ENCODE results near the gene TRANK1. TPM values are rescaled to one million over a fixed set of nuclear protein-coding genes. Genes with fewer than 3 reads are reported as not detected.
A peak's percentile ranks its signal among the peaks of the same experiment; 100 is the strongest.

TRANK1 gene
- total and polyA plus RNA-seq, 4 experiments from 2014 or later = 9.6 to 155 (median 97.3) TPM

GRCh38 chr3:36989568-36989967 lies 44.7 kb upstream of the TRANK1 start:
- intact Hi-C loops (cut with micrococcal nuclease) = no loop called here
- peaks cover 24 to 38% (median 34%) of the 10 kb centered on the region in 4 donors for H3K4me1 Mint-ChIP-seq
- peaks cover 33 to 45% of the 10 kb centered on the region in 2 donors for H3K36me3 Mint-ChIP-seq
- no peak for DNase-seq
- ChIA-PET CTCF (ENCODE audit: partially characterized antibody) (interaction anchor here (0.6 to 6.6 kb wide), 6 partner anchors 16 to 206 kb away, joined by 3 to 54 read pairs (median 4); no protein-coding TSS in a partner anchor), POLR2A (ENCODE audit: partially characterized antibody) (interaction anchor here (0.9 to 6.6 kb wide), 2 partner anchors 9 to 45 kb away, joined by 3 to 74 read pairs; partner anchors contain the start of gene TRANK1)
- no peaks in the 10 kb centered on the region for H3K27me3 ChIP-seq (ENCODE audit: insufficient read depth, low read length)
- no peaks in the 10 kb centered on the region for H3K9me3 ChIP-seq (ENCODE audit: control insufficient read depth in 1 of 2, low read length in 2 of 2)
- H3K36me3 ChIP-seq (ENCODE audit: insufficient read depth, low read length) = peaks cover 24% of the 10 kb centered on the region
- H3K4me3 ChIP-seq (ENCODE audit: low read length in 2 of 2) = peak overlapping the region in 1 of 2 donors; percentile 1
- peak overlapping the region; percentile 52 for H3K27ac ChIP-seq (ENCODE audit: low read depth, low read length)
- H3K4me1 ChIP-seq (ENCODE audit: insufficient read depth, low read length) = peaks cover 57% of the 10 kb centered on the region
- peak overlapping the region in 7 of 8 donors; percentile 28 to 80 (median 64) for H3K4me3 Mint-ChIP-seq
- no peaks in the 10 kb centered on the region for H3K27me3 Mint-ChIP-seq
- no peaks in the 10 kb centered on the region for H3K9me3 Mint-ChIP-seq
- peak overlapping the region in 6 of 7 donors; percentile 36 to 76 (median 70) for H3K27ac Mint-ChIP-seq

- peak overlapping the region in 6 of 7 donors; percentile 48 to 74 (median 69) for H3K27ac Mint-ChIP-seq
- intact Hi-C loops (cut with micrococcal nuclease) = no loop called here
- POLR2A ChIA-PET (ENCODE audit: partially characterized antibody) = interaction anchor here (0.6 to 6.6 kb wide), 4 partner anchors 9 to 283 kb away, joined by 3 to 74 read pairs (median 4); partner anchors contain the start of gene TRANK1
Observed at GRCh38 chr3:36989005-36989404, 44.2 kb upstream of the TRANK1 start.

GRCh38 chr3:36988356-36988755 lies 43.5 kb upstream of the TRANK1 start:
- Mint-ChIP-seq H3K36me3 (peaks cover 44 to 57% of the 10 kb centered on the region in 2 donors), H3K27ac (peak overlapping the region; percentile 54 to 94 (median 62)), H3K27me3 (no peaks in the 10 kb centered on the region), H3K4me3 (peak overlapping the region; percentile 25 to 89 (median 63)), H3K4me1 (peaks cover 26 to 38% (median 34%) of the 10 kb centered on the region in 4 donors), H3K9me3 (no peaks in the 10 kb centered on the region)
- Histone ChIP-seq H3K27ac (ENCODE audit: low read depth, low read length) (peak overlapping the region; percentile 42), H3K4me1 (ENCODE audit: insufficient read depth, low read length) (peaks cover 49% of the 10 kb centered on the region), H3K36me3 (ENCODE audit: insufficient read depth, low read length) (peaks cover 36% of the 10 kb centered on the region), H3K9me3 (ENCODE audit: control insufficient read depth in 1 of 2, low read length in 2 of 2) (no peaks in the 10 kb centered on the region), H3K4me3 (ENCODE audit: low read length in 2 of 2) (peak overlapping the region in 1 of 2 donors; percentile 24), H3K27me3 (ENCODE audit: insufficient read depth, low read length) (no peaks in the 10 kb centered on the region)
- intact Hi-C loops (cut with micrococcal nuclease) = no loop called here
- ChIA-PET CTCF (ENCODE audit: partially characterized antibody) (interaction anchor here (0.9 to 6.6 kb wide), 6 partner anchors 15 to 65 kb away, joined by 3 to 54 read pairs (median 4); no protein-coding TSS in a partner anchor), POLR2A (ENCODE audit: partially characterized antibody) (interaction anchor here (1.4 to 6.6 kb wide), 2 partner anchors 44 to 111 kb away, joined by 4 to 74 read pairs; partner anchors contain the start of gene TRANK1)
- peak; percentile 37 to 51 (median 45) for DNase-seq

More at GRCh38 chr3:36989005-36989404, 44.2 kb upstream of the TRANK1 start:
- Histone ChIP-seq H3K4me1 (ENCODE audit: insufficient read depth, low read length) (peaks cover 52% of the 10 kb centered on the region), H3K27me3 (ENCODE audit: insufficient read depth, low read length) (no peaks in the 10 kb centered on the region), H3K36me3 (ENCODE audit: insufficient read depth, low read length) (peaks cover 30% of the 10 kb centered on the region), H3K9me3 (ENCODE audit: control insufficient read depth in 1 of 2, low read length in 2 of 2) (no peaks in the 10 kb centered on the region), H3K27ac (ENCODE audit: low read depth, low read length) (peak overlapping the region; percentile 52), H3K4me3 (ENCODE audit: low read length in 2 of 2) (peak overlapping the region in 1 of 2 donors; percentile 1)
- no peak for DNase-seq
- no peaks in the 10 kb centered on the region for H3K27me3 Mint-ChIP-seq
- H3K9me3 Mint-ChIP-seq = no peaks in the 10 kb centered on the region
- H3K36me3 Mint-ChIP-seq = peaks cover 38 to 50% of the 10 kb centered on the region in 2 donors
- H3K4me1 Mint-ChIP-seq = peaks cover 26 to 38% (median 34%) of the 10 kb centered on the region in 4 donors
- H3K4me3 Mint-ChIP-seq = peak overlapping the region; percentile 28 to 80 (median 63)
- CTCF ChIA-PET (ENCODE audit: partially characterized antibody) = interaction anchor here (0.9 to 6.6 kb wide), 7 partner anchors 15 to 121 kb away, joined by 3 to 54 read pairs (median 4); no protein-coding TSS in a partner anchor

- ChIA-PET CTCF (ENCODE audit: partially characterized antibody) (no interaction called here), POLR2A (ENCODE audit: partially characterized antibody) (interaction anchor here (5.2 kb wide), 1 partner anchor 11 kb away, joined by 30 read pairs; the partner anchor contains the start of genes EPM2AIP1 and MLH1)
- Histone ChIP-seq H3K9me3 (ENCODE audit: control insufficient read depth in 1 of 2, low read length in 2 of 2) (no peaks in the 10 kb centered on the region), H3K4me1 (ENCODE audit: insufficient read depth, low read length) (no peaks in the 10 kb centered on the region), H3K27me3 (ENCODE audit: insufficient read depth, low read length) (no peaks in the 10 kb centered on the region), H3K27ac (ENCODE audit: low read depth, low read length) (no peak overlapping the region), H3K36me3 (ENCODE audit: insufficient read depth, low read length) (peaks cover 35% of the 10 kb centered on the region), H3K4me3 (ENCODE audit: low read length in 2 of 2) (no peak overlapping the region)
- Mint-ChIP-seq H3K27ac (no peak overlapping the region), H3K36me3 (peaks cover 51 to 52% of the 10 kb centered on the region in 2 donors), H3K27me3 (no peaks in the 10 kb centered on the region), H3K4me1 (peaks cover 0 to 4% (median 3%) of the 10 kb centered on the region in 4 donors), H3K9me3 (peaks cover 0 to 26% (median 18%) of the 10 kb centered on the region in 8 donors), H3K4me3 (no peak overlapping the region)
- no peak for DNase-seq
- intact Hi-C loops (cut with micrococcal nuclease) = no loop called here
Observed at GRCh38 chr3:36981006-36981405, 36.2 kb upstream of the TRANK1 start.

- no peak overlapping the region for H3K27ac ChIP-seq (ENCODE audit: low read depth, low read length)
- intact Hi-C loops (cut with micrococcal nuclease) = no loop called here
- peaks cover 24% of the 10 kb centered on the region for H3K4me1 ChIP-seq (ENCODE audit: insufficient read depth, low read length)
- H3K4me3 ChIP-seq (ENCODE audit: low read length in 2 of 2) = no peak overlapping the region
- no peaks in the 10 kb centered on the region for H3K27me3 ChIP-seq (ENCODE audit: insufficient read depth, low read length)
- POLR2A ChIA-PET (ENCODE audit: partially characterized antibody) = interaction anchor here (1.3 kb wide), 1 partner anchor 28 kb away, joined by 3 read pairs; the partner anchor contains the start of gene TRANK1
- Mint-ChIP-seq H3K4me1 (peaks cover 16 to 35% (median 24%) of the 10 kb centered on the region in 4 donors), H3K4me3 (no peak overlapping the region), H3K27ac (peak overlapping the region in 1 of 7 donors; percentile 58), H3K36me3 (peaks cover 8 to 12% of the 10 kb centered on the region in 2 donors), H3K9me3 (peaks cover 0 to 5% (median 3%) of the 10 kb centered on the region in 8 donors), H3K27me3 (no peaks in the 10 kb centered on the region)
- H3K9me3 ChIP-seq (ENCODE audit: control insufficient read depth in 1 of 2, low read length in 2 of 2) = no peaks in the 10 kb centered on the region
- no peak for DNase-seq
- no peaks in the 10 kb centered on the region for H3K36me3 ChIP-seq (ENCODE audit: insufficient read depth, low read length)
- CTCF ChIA-PET (ENCODE audit: partially characterized antibody) = interaction anchor here (1.0 to 2.9 kb wide), 6 partner anchors 9 to 20 kb away, joined by 3 to 15 read pairs (median 6); partner anchors contain the start of genes EPM2AIP1 and MLH1
Observed at GRCh38 chr3:36973139-36973538, 28.3 kb upstream of the TRANK1 start.

- H3K27me3 Mint-ChIP-seq = no peaks in the 10 kb centered on the region
- CTCF ChIA-PET (ENCODE audit: partially characterized antibody) = interaction anchor here (1.6 to 2.4 kb wide), 2 partner anchors 14 to 15 kb away, joined by 7 to 15 read pairs; no protein-coding TSS in a partner anchor
- Histone ChIP-seq H3K27ac (ENCODE audit: low read depth, low read length) (no peak overlapping the region), H3K36me3 (ENCODE audit: insufficient read depth, low read length) (no peaks in the 10 kb centered on the region), H3K27me3 (ENCODE audit: insufficient read depth, low read length) (no peaks in the 10 kb centered on the region), H3K4me1 (ENCODE audit: insufficient read depth, low read length) (peaks cover 24% of the 10 kb centered on the region), H3K4me3 (ENCODE audit: low read length in 2 of 2) (no peak overlapping the region), H3K9me3 (ENCODE audit: control insufficient read depth in 1 of 2, low read length in 2 of 2) (no peaks in the 10 kb centered on the region)
- H3K36me3 Mint-ChIP-seq = peaks cover 6 to 8% of the 10 kb centered on the region in 2 donors
- no peak overlapping the region for H3K4me3 Mint-ChIP-seq
- DNase-seq = no peak
- peaks cover 0 to 1% (median 0%) of the 10 kb centered on the region in 8 donors for H3K9me3 Mint-ChIP-seq
- H3K4me1 Mint-ChIP-seq = peaks cover 16 to 35% (median 24%) of the 10 kb centered on the region in 4 donors
- POLR2A ChIA-PET (ENCODE audit: partially characterized antibody) = interaction anchor here (1.2 kb wide), 1 partner anchor 21 kb away, joined by 3 read pairs; the partner anchor contains the start of genes EPM2AIP1 and MLH1
- intact Hi-C loops (cut with micrococcal nuclease) = no loop called here
- H3K27ac Mint-ChIP-seq = no peak overlapping the region
Observed at GRCh38 chr3:36972163-36972562, 27.3 kb upstream of the TRANK1 start.
